HCT116 (cell line): Measurements from ENCODE around the gene MMEL1. TPM values are rescaled to one million over a fixed set of nuclear protein-coding genes. Genes with fewer than 3 reads are reported as not detected.
A peak's percentile ranks its signal among the peaks of the same experiment; 100 is the strongest.

Experiments used
- ATAC-seq: fragments of 200-7000 bp; cut with Tn5 transposase; 2 replicates; pipeline ENCODE4 v1.9.1; 2020; ENCODE audit warnings: mild to moderate bottlenecking, moderate library complexity
- BruUV-seq: library from RNA; stranded (reverse); fragments of 400-500 nt; replicated peaks from 2 replicates; lab custom pipeline; 2021; lab: Mats Ljungman, UMichigan
- CTCF ChIA-PET: fragments of 300-600 bp; sonication (Branson Sonifier 250); formaldehyde crosslinking; loops from one replicate; lab custom pipeline; 2021; ENCODE audit warnings: antibody characterized with exemption; lab: Charles Lee
- POLR2A ChIA-PET: fragments of 300-600, 350-600 bp; sonication (Branson Sonifier 250); formaldehyde crosslinking; loops from one replicate; lab custom pipeline; 2021; ENCODE audit warnings: antibody characterized with exemption; lab: Charles Lee
- RAD21 ChIA-PET, 2 experiments: fragments of 300-600 bp; sonication (Branson Sonifier 250); formaldehyde crosslinking; loops; one replicate each; lab custom pipeline; 2023; ENCODE audit warnings: low total read pairs in 2 of 2; ENCODE audit not compliant: uncharacterized antibody in 2 of 2, unreplicated experiment in 2 of 2, low non-redundant PET in 1 of 2; lab: Charles Lee
- DNase-seq: peaks from one replicate; pipeline ENCODE4 v3.0.0-alpha.2; 2010; ENCODE audit warnings: low read depth, low spot score
- H2AFZ ChIP-seq: fragments of 200-600 bp; shearing (Covaris generic), sonication (generic); 2 replicates; pipeline ENCODE4 v1.6.1; 2017; ENCODE audit warnings: low read depth, mixed run types, mixed read lengths, antibody characterized with exemption, low read length; ENCODE audit not compliant: poor library complexity, severe bottlenecking
- H3K27ac ChIP-seq: 2 replicates; pipeline ENCODE4 v1.5.1; 2012; ENCODE audit warnings: low read depth, low read length
- H3K27me3 ChIP-seq: fragments of 200-600 bp; sonication (generic); 2 replicates; pipeline ENCODE4 v1.6.1; 2016; ENCODE audit warnings: mixed run types, low read length, mixed read lengths; ENCODE audit not compliant: insufficient read depth
- H3K36me3 ChIP-seq, 2 experiments: fragments of 200-500 bp in 1 of 2; fragments of 200-600 bp in 1 of 2; sonication (Bioruptor generic) in 1 of 2; sonication (generic) in 1 of 2; 2 replicates each; pipeline versions ENCODE4 v1.5.1 to v1.6.1; 2014 to 2016; ENCODE audit warnings: low read length in 2 of 2, inconsistent platforms in 1 of 2, mixed read lengths in 1 of 2, mixed run types in 1 of 2; ENCODE audit not compliant: insufficient read depth in 2 of 2, control insufficient read depth in 1 of 2
- H3K4me1 ChIP-seq, 2 experiments: fragments of 200-600 bp in 1 of 2; sonication (generic) in 1 of 2; 2 replicates each; pipeline versions ENCODE4 v1.5.1 to v1.6.1; 2012 to 2017; ENCODE audit warnings: low read length in 2 of 2, inconsistent platforms in 1 of 2, mild to moderate bottlenecking in 1 of 2, mixed read lengths in 1 of 2, mixed run types in 1 of 2, moderate library complexity in 1 of 2; ENCODE audit not compliant: insufficient read depth in 2 of 2, control insufficient read depth in 1 of 2
- H3K4me2 ChIP-seq: fragments of 200-600 bp; sonication (generic); 2 replicates; pipeline ENCODE4 v1.6.1; 2017; ENCODE audit warnings: mixed run types, low read length, mixed read lengths
- H3K4me3 ChIP-seq, 2 experiments: fragments of 200-600 bp in 1 of 2; sonication (generic) in 1 of 2; replicated peaks in 1 of 2; 2 replicates each; pipeline ENCODE4 v1.5.1; 2011 to 2016; ENCODE audit warnings: low read length in 2 of 2, control low read depth in 1 of 2, low read depth in 1 of 2, mild to moderate bottlenecking in 1 of 2, mixed read lengths in 1 of 2, mixed run types in 1 of 2
- H3K79me2 ChIP-seq: fragments of 200-600 bp; sonication (generic); 2 replicates; pipeline ENCODE4 v1.6.1; 2017; ENCODE audit warnings: mild to moderate bottlenecking, mixed run types, low read length, moderate library complexity, mixed read lengths; ENCODE audit not compliant: insufficient read depth
- H3K9ac ChIP-seq: fragments of 200-600 bp; sonication (generic); 2 replicates; pipeline ENCODE4 v1.6.1; 2016; ENCODE audit warnings: low read length, mixed read lengths
- H3K9me2 ChIP-seq: fragments of 200-600 bp; sonication (generic), shearing (Covaris generic); 2 replicates; pipeline ENCODE4 v1.6.1; 2017; ENCODE audit warnings: mixed run types, mild to moderate bottlenecking, moderate library complexity; ENCODE audit not compliant: insufficient read depth
- H3K9me3 ChIP-seq, 2 experiments: fragments of 200-500 bp in 1 of 2; fragments of 200-600 bp in 1 of 2; sonication (Bioruptor generic) in 1 of 2; sonication (generic) in 1 of 2; 2 replicates each; pipeline ENCODE4 v1.6.1; 2014 to 2017; ENCODE audit warnings: low read length in 2 of 2, mixed read lengths in 2 of 2, inconsistent platforms in 1 of 2, low read depth in 1 of 2, mild to moderate bottlenecking in 1 of 2, mixed run types in 1 of 2, moderate library complexity in 1 of 2; ENCODE audit not compliant: control insufficient read depth in 1 of 2, insufficient read depth in 1 of 2
- H4K20me1 ChIP-seq: fragments of 200-600 bp; sonication (generic), shearing (Covaris generic); 2 replicates; pipeline ENCODE4 v1.6.1; 2017; ENCODE audit warnings: mixed run types, mild to moderate bottlenecking, moderate library complexity; ENCODE audit not compliant: insufficient read depth
- ATF3 ChIP-seq: IDR thresholded peaks from 2 replicates; pipeline ENCODE4 v1.6.1; 2012
- EZH2 ChIP-seq: fragments of 200-600 bp; sonication (generic); IDR thresholded peaks from 2 replicates; pipeline ENCODE4 v1.6.1; 2017; ENCODE audit warnings: antibody characterized with exemption, mixed run types
- MAX ChIP-seq: IDR thresholded peaks from 2 replicates; pipeline ENCODE4 v1.6.1; 2012
- POLR2A ChIP-seq: IDR thresholded peaks from 2 replicates; pipeline ENCODE4 v1.7.0; 2011; ENCODE audit warnings: borderline replicate concordance; ENCODE audit not compliant: insufficient read depth, insufficient read length; ENCODE audit errors: extremely low read depth
- POLR2AphosphoS5 ChIP-seq: IDR thresholded peaks from 2 replicates; pipeline ENCODE4 v1.6.1; 2011; ENCODE audit warnings: mild to moderate bottlenecking, low read depth, low read length, moderate library complexity
- TCF7L2 ChIP-seq: IDR thresholded peaks from 2 replicates; pipeline ENCODE4 v1.7.0; 2011; ENCODE audit warnings: borderline replicate concordance, inconsistent platforms; ENCODE audit not compliant: insufficient read depth, insufficient read length; ENCODE audit errors: extremely low read depth
- ZNF274 ChIP-seq: fragments of 200-500 bp; sonication (Bioruptor generic); IDR thresholded peaks from 2 replicates; pipeline ENCODE4 v1.6.1; 2014; ENCODE audit warnings: mild to moderate bottlenecking, low read depth, low read length, inconsistent platforms
- intact Hi-C: fragments of 100-400 bp; cut with micrococcal nuclease; formaldehyde crosslinking; loops from 2 replicates; pipeline ENCODE4 v1.10.0; 2022
- total RNA-seq: library from RNA; stranded (reverse); gene quantifications from one replicate; pipeline ENCODE4 v1.2.1, GENCODE V29; 2021; ENCODE audit not compliant: unreplicated experiment
- TF ChIP-seq, protein P1 (sequence below), 3 experiments: fragments of 200-600 bp in 1 of 3; sonication (generic) in 1 of 3; IDR thresholded peaks in 2 of 3; conservative IDR thresholded peaks in 1 of 3; 2 replicates each; pipeline ENCODE4 v1.5.1; 2012 to 2017; ENCODE audit warnings: low read depth in 2 of 3, low read length in 2 of 3, antibody characterized with exemption in 1 of 3, borderline replicate concordance in 1 of 3, control low read depth in 1 of 3, mild to moderate bottlenecking in 1 of 3, mixed read lengths in 1 of 3, mixed run types in 1 of 3, moderate library complexity in 1 of 3; ENCODE audit not compliant: insufficient read depth in 1 of 3

The MMEL1 gene
- total RNA-seq, 1 experiment from 2014 or later, result 2.7 TPM

DNA sequence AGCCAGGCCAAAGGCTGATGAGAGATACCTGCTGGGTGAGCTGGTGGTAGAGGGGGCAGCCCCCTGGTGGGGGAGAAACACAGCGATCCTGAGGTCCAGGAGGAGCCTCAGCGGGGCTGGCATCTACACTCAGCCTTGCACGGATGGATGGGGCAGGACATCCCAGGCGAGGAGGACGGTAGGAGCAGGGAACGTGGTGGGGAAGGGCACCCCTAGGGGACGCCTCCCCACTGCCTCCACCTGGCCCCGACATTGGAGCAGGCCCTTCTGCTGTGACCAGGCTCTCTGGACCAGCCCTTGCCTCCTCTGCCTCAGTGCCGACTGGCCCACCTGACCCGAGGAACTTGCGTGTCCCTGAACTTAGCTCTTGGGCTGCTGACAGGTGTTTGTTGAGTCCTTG is 6.4 kb upstream of the MMEL1 start:
- Histone ChIP-seq H3K27ac (no peak overlapping the region), H3K9ac (no peak overlapping the region), H3K9me3 (peaks cover 0 to 6% of the 10 kb centered on the region in 2 experiments; a peak in 2 of 4 replicates), H3K9me2 (no peaks in the 10 kb centered on the region), H3K36me3 (no peaks in the 10 kb centered on the region), H3K4me3 (no peak overlapping the region), H3K4me2 (no peak overlapping the region), H3K4me1 (peaks cover 6 to 28% of the 10 kb centered on the region in 2 experiments; a peak in 3 of 4 replicates), H3K27me3 (no peaks in the 10 kb centered on the region), H2AFZ (no peak overlapping the region), H4K20me1 (no peaks in the 10 kb centered on the region), H3K79me2 (peaks cover 13% of the 10 kb centered on the region; the same call in 1 of the 2 replicates)
- ChIA-PET POLR2A (no interaction called here), RAD21 (no interaction called here), CTCF (no interaction called here)
- no peak for TF ChIP-seq MAX
- no peak for TF ChIP-seq ATF3
- TF ChIP-seq, protein P1, sequence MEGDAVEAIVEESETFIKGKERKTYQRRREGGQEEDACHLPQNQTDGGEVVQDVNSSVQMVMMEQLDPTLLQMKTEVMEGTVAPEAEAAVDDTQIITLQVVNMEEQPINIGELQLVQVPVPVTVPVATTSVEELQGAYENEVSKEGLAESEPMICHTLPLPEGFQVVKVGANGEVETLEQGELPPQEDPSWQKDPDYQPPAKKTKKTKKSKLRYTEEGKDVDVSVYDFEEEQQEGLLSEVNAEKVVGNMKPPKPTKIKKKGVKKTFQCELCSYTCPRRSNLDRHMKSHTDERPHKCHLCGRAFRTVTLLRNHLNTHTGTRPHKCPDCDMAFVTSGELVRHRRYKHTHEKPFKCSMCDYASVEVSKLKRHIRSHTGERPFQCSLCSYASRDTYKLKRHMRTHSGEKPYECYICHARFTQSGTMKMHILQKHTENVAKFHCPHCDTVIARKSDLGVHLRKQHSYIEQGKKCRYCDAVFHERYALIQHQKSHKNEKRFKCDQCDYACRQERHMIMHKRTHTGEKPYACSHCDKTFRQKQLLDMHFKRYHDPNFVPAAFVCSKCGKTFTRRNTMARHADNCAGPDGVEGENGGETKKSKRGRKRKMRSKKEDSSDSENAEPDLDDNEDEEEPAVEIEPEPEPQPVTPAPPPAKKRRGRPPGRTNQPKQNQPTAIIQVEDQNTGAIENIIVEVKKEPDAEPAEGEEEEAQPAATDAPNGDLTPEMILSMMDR (IDR thresholded peaks at IDR 0.05 in 2 of 3, conservative IDR thresholded peaks at IDR 0.05 in 1 of 3; ENCODE audit: borderline replicate concordance in 1 of 3, insufficient read depth in 1 of 3, low read depth in 2 of 3, low read length in 2 of 3), result no peak
- 0 out of 2 replicates have a peak, but pooled peaks have one; percentile 11 for TF ChIP-seq POLR2AphosphoS5
- TF ChIP-seq TCF7L2, result no peak
- no peak for TF ChIP-seq EZH2
- TF ChIP-seq POLR2A, result no peak
- no peak for TF ChIP-seq ZNF274
- BruUV-seq, result no TSS peak
- ATAC-seq (no peak), DNase-seq (no peak)
- intact Hi-C loops, result no loop called here
